OCI-LY1 (cell line): ENCODE data around the gene SELENOV.
A peak's percentile ranks its signal among the peaks of the same experiment; 100 is the strongest.

Experiments used
- H2AFZ ChIP-seq: fragments of 200-600 bp; sonication (generic), shearing (Covaris generic); 2 replicates; pipeline ENCODE4 v1.6.0; 2014; ENCODE audit warnings: antibody characterized with exemption, mild to moderate bottlenecking, low read length
- H3F3A ChIP-seq: fragments of 200-600 bp; sonication (generic), shearing (Covaris generic); 2 replicates; pipeline ENCODE4 v1.6.0; 2014; ENCODE audit warnings: mild to moderate bottlenecking, antibody characterized with exemption, low read length, moderate library complexity; ENCODE audit not compliant: insufficient read depth
- H3K27ac ChIP-seq: fragments of 200-600 bp; sonication (generic); 2 replicates; pipeline ENCODE4 v1.5.1; 2014; ENCODE audit warnings: low read length, mixed run types, mild to moderate bottlenecking, low read depth; ENCODE audit not compliant: poor library complexity, severe bottlenecking
- H3K27me3 ChIP-seq: fragments of 200-600 bp; sonication (generic); 2 replicates; pipeline ENCODE4 v1.6.0; 2014; ENCODE audit warnings: antibody characterized with exemption, mild to moderate bottlenecking, low read length, moderate library complexity; ENCODE audit not compliant: insufficient read depth
- H3K36me3 ChIP-seq: fragments of 200-600 bp; sonication (generic); 2 replicates; pipeline ENCODE4 v1.6.1; 2014; ENCODE audit warnings: mild to moderate bottlenecking, antibody characterized with exemption, low read length, moderate library complexity, mixed read lengths; ENCODE audit not compliant: insufficient read depth
- H3K4me1 ChIP-seq: fragments of 200-600 bp; sonication (generic); 2 replicates; pipeline ENCODE4 v1.5.1; 2014; ENCODE audit warnings: mild to moderate bottlenecking, low read length, moderate library complexity; ENCODE audit not compliant: insufficient read depth, severe bottlenecking
- H3K4me2 ChIP-seq: fragments of 200-600 bp; sonication (generic), shearing (Covaris generic); 2 replicates; pipeline ENCODE4 v1.6.1; 2014; ENCODE audit warnings: low read length
- H3K4me3 ChIP-seq: fragments of 200-600 bp; sonication (generic); 2 replicates; pipeline ENCODE4 v1.5.1; 2014; ENCODE audit warnings: low read length, low read depth, mild to moderate bottlenecking, mixed read lengths; ENCODE audit not compliant: poor library complexity, severe bottlenecking
- H3K79me2 ChIP-seq: fragments of 200-600 bp; shearing (Covaris generic); 2 replicates; pipeline ENCODE4 v1.6.1; 2016; ENCODE audit warnings: mixed run types, low read length, mixed read lengths; ENCODE audit not compliant: insufficient read depth
- H3K9ac ChIP-seq: fragments of 200-600 bp; sonication (generic), shearing (Covaris generic); 2 replicates; pipeline ENCODE4 v1.6.1; 2014; ENCODE audit warnings: mild to moderate bottlenecking, low read length, mixed read lengths
- H3K9me2 ChIP-seq: fragments of 200-600 bp; sonication (generic), shearing (Covaris generic); 2 replicates; pipeline ENCODE4 v1.6.1; 2014; ENCODE audit warnings: low read depth, mild to moderate bottlenecking, low read length, mixed read lengths
- H3K9me3 ChIP-seq: fragments of 200-600 bp; shearing (Covaris generic); 2 replicates; pipeline ENCODE4 v1.6.1; 2014; ENCODE audit warnings: low read length, mixed read lengths
- H4K20me1 ChIP-seq: fragments of 200-600 bp; sonication (generic), shearing (Covaris generic); 2 replicates; pipeline ENCODE4 v1.6.0; 2016; ENCODE audit warnings: mild to moderate bottlenecking, low read length; ENCODE audit not compliant: insufficient read depth
- CTCF ChIP-seq: fragments of 200-600 bp; sonication (generic), shearing (Covaris generic); IDR thresholded peaks from 2 replicates; pipeline ENCODE4 v1.5.1; 2017; ENCODE audit warnings: mild to moderate bottlenecking, antibody characterized with exemption, low read length, moderate library complexity, mixed read lengths
- EZH2 ChIP-seq: fragments of 200-600 bp; sonication (generic), shearing (Covaris generic); IDR thresholded peaks from 2 replicates; pipeline ENCODE4 v1.8.0; 2017; ENCODE audit warnings: borderline replicate concordance, mixed run types, mild to moderate bottlenecking, antibody characterized with exemption, low read length, moderate library complexity, mixed read lengths

The SELENOV gene

DNA sequence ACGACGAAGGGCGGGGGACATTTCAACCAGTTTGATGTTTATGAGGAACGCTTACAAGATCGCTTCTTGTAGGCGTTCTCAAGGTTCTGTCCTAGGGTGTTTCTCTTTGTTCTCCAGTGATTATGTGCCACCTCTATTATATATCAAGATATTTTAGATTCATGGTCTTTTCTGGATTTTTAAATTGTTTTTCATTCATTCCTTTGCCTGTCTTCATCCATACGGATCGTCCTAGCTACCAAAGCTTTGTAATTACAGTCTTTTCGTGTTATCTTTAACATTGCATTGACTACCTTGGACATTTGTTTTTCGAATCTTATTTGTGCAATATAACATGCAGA lies 25.4 kb downstream of the SELENOV start:
- peaks cover 5% of the 10 kb centered on the region for H3K36me3 ChIP-seq
- H3K9me3 ChIP-seq: no peaks in the 10 kb centered on the region
- peak overlapping the region; percentile 92 for H3K4me3 ChIP-seq
- H3K9me2 ChIP-seq: no peaks in the 10 kb centered on the region
- no peak overlapping the region for H3K9ac ChIP-seq
- H2AFZ ChIP-seq: no peak overlapping the region
- H3K79me2 ChIP-seq: 0 out of 2 replicates have a peak, but pooled peaks cover 7% of the 10 kb centered on the region
- no peaks in the 10 kb centered on the region for H3F3A ChIP-seq
- no peaks in the 10 kb centered on the region for H4K20me1 ChIP-seq
- H3K4me1 ChIP-seq: peaks cover 22% of the 10 kb centered on the region
- peak overlapping the region; percentile 20; the same call in 1 of the 2 replicates for H3K4me2 ChIP-seq
- H3K27me3 ChIP-seq: no peaks in the 10 kb centered on the region
- TF ChIP-seq CTCF (no peak), EZH2 (no peak)
- no peak overlapping the region for H3K27ac ChIP-seq

DNA sequence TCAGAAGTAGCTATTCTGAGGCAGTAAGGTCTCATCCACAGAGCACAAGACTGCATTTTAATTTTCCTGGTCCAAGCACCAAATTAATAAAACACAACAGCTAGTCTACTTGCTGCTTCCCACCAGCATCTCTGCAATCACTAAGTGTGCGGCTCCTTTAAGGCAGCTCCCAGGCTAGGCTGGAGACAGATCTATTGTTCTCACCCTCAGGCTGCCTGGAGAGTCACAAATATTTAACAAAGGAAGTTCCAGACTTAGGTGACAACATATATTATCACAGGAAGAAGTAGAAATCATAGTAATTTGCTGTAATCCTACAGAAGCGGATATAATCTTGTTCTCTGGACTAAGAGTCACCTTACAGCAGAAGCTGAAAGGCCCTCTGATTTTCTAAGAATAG lies 27.3 kb downstream of the SELENOV start:
- no peaks in the 10 kb centered on the region for H4K20me1 ChIP-seq
- H3K9me2 ChIP-seq: no peaks in the 10 kb centered on the region
- H3K79me2 ChIP-seq: 0 out of 2 replicates have a peak, but pooled peaks cover 7% of the 10 kb centered on the region
- H3K9ac ChIP-seq: no peak overlapping the region
- H2AFZ ChIP-seq: no peak overlapping the region
- H3K36me3 ChIP-seq: peaks cover 5% of the 10 kb centered on the region
- TF ChIP-seq EZH2 (no peak), CTCF (no peak)
- H3F3A ChIP-seq: no peaks in the 10 kb centered on the region
- H3K4me2 ChIP-seq: no peak overlapping the region
- H3K4me3 ChIP-seq: no peak overlapping the region
- no peaks in the 10 kb centered on the region for H3K9me3 ChIP-seq
- peaks cover 22% of the 10 kb centered on the region for H3K4me1 ChIP-seq
- no peaks in the 10 kb centered on the region for H3K27me3 ChIP-seq
- H3K27ac ChIP-seq: no peak overlapping the region

GRCh38 chr19:39543477-39543857 lies 28.5 kb downstream of the SELENOV start:
- no peaks in the 10 kb centered on the region for H3F3A ChIP-seq
- H2AFZ ChIP-seq: no peak overlapping the region
- no peak overlapping the region for H3K9ac ChIP-seq
- no peak overlapping the region for H3K4me2 ChIP-seq
- H3K79me2 ChIP-seq: 0 out of 2 replicates have a peak, but pooled peaks cover 7% of the 10 kb centered on the region
- no peaks in the 10 kb centered on the region for H3K9me3 ChIP-seq
- no peak overlapping the region for H3K4me3 ChIP-seq
- H3K36me3 ChIP-seq: no peaks in the 10 kb centered on the region; the same call in 1 of the 2 replicates
- no peaks in the 10 kb centered on the region for H3K27me3 ChIP-seq
- no peak overlapping the region for H3K27ac ChIP-seq
- peaks cover 17% of the 10 kb centered on the region for H3K4me1 ChIP-seq
- no peaks in the 10 kb centered on the region for H3K9me2 ChIP-seq
- no peaks in the 10 kb centered on the region for H4K20me1 ChIP-seq
- no peak for TF ChIP-seq EZH2
- TF ChIP-seq CTCF: no peak
